Peyer's patch (tissue), 4 donors: ENCODE results near the gene CALN1.
"Not testable (repeated sequence)": the region's sequence is repeated elsewhere in the genome, so short reads cannot be mapped to it uniquely, and the experiment has no call there.

Experiments used
- CTCF ChIP-seq, 6 experiments: fragments of 450-650 bp in 4 of 6; fragments of 200-600 bp in 2 of 6; sonication (generic) in 1 of 6; IDR thresholded peaks; one replicate each; pipeline ENCODE4 v1.5.1; 2017 to 2019; ENCODE audit warnings: antibody characterized with exemption in 6 of 6, mild to moderate bottlenecking in 3 of 6, moderate library complexity in 1 of 6
- POLR2A ChIP-seq, 2 donors: fragments of 450-650 bp; IDR thresholded peaks; one replicate each; pipeline ENCODE4 v1.5.1; 2017; ENCODE audit warnings: antibody characterized with exemption in 2 of 2, mild to moderate bottlenecking in 2 of 2, moderate library complexity in 2 of 2

GRCh38 chr7:72343354-72343753 lies 68.8 kb downstream of the CALN1 start:
- not testable (repeated sequence) for TF ChIP-seq POLR2A, CTCF (IDR thresholded peaks at IDR 0.05)
